Inferior parietal cortex (tissue), 1 donor: ENCODE data around the gene TAT.
"Not testable (repeated sequence)": the region's sequence is repeated elsewhere in the genome, so short reads cannot be mapped to it uniquely, and the experiment has no call there.

Experiments used
- DNase-seq: peaks from one replicate; pipeline ENCODE4 v3.0.0-alpha.2; 2016; ENCODE audit errors: extremely low spot score

The TAT gene

DNA sequence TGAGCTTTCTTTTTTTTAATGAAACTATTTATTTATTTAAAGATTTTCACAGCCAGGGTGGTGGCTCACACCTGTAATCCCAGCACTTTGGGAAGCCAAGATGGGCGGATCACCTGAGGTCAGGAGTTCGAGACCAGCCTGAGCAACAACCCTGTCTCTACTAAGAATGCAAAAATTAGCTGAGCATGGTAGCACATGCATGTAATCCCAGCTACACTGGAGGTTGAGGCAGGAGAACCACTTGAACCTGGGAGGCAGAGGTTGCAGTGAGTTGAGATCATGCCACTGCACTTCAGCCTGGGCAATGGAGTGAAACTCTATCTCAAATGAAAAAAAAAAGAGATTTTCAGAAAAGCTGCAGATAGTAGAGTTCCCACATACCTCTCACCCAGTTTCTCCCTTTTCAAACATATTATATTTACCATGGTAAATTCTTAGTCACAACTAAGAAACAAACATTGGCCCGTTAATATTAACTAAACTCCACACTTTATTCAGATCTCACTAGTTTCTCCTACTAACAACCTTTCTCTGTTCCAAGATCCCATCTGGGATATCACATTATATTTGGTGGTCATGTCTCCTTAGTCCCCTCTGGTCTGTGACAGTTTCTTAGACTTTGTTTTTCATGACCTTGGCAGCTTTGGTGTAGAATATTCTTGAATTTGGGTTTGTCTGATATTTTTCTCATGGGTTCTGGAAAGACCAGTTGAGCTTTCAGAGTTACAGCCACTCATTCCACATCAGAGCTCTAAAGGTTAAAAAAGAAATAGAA, 7.8 kb upstream of the TAT start:
- DNase-seq: no peak

DNA sequence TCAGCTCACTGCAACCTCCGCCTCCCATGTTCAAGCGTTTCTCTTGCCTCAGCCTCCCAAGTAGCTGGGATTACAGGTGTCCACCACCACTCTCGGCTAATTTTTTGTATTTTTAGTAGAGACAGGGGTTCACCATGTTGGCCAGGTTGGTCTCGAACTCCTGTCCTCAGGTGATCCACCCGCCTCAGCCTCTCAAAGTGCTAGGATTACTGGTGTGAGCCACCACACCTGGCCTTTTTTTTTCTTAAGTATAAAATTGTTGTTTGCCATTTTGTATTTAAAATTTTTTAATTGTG, 5.6 kb upstream of the TAT start:
- not testable (repeated sequence) for DNase-seq

- DNase-seq: no peak
These were observed 2.2 kb downstream of the TAT start for GRCh38 chr16:71574702-71575101.

GRCh38 chr16:71573387-71574094, 3.4 kb downstream of the TAT start:
- no peak for DNase-seq

DNA sequence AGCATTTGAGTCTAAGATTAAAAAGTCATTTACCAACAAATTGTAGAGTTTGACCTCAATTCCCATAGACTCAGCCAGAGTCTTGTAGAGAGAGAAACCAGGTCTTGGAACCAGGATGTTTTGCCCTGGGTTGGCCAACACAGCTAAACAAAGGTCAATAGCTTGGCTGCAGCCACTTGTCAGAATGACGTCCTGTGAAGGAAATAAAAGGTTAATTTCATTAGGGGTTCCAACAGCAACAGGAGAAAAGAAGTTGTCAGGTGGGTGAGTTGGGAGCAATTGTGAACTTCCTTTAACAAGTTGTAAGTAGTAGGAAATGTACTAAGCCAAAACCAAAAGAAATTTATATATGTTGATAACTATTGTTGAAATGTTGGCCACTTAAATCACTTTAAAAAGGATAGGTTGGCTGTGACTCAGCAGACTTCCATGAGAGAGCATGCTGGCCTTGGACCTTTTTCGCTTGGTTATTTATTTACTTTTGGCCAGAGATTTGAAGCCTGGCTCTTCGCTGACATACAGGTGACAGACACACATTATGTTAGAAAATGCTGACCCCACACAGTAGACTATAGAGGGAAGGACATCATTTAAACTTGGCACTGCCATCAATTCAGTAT, 4.3 kb downstream of the TAT start:
- no peak for DNase-seq

- no peak for DNase-seq
These were observed 6.7 kb downstream of the TAT start for GRCh38 chr16:71570144-71570543.

GRCh38 chr16:71569621-71570020, 7.3 kb downstream of the TAT start:
- no peak for DNase-seq

DNA sequence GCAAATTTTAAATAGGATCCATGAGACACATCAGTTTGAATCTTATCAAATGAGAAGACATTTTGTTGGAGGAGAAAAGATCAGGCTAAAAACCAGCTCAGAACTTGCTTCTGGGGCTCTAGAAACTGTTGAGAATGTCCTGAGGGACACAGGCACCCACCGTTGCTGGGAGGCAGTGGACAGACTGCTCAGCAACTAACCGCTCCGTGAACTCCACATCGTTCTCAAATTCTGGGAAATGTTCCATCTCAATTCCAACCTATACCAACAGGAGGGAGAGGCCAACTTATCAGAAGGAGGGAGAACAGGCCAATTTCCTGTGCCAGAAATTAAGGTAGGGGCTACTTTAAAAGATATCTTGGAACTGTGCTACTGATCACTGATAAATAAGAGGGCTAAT, 8.3 kb downstream of the TAT start:
- no peak for DNase-seq

GRCh38 chr16:71567931-71568330, 9.0 kb downstream of the TAT start:
- no peak for DNase-seq

- DNase-seq: no peak
These were observed 10.8 kb downstream of the TAT start for GRCh38 chr16:71565812-71566700.

DNA sequence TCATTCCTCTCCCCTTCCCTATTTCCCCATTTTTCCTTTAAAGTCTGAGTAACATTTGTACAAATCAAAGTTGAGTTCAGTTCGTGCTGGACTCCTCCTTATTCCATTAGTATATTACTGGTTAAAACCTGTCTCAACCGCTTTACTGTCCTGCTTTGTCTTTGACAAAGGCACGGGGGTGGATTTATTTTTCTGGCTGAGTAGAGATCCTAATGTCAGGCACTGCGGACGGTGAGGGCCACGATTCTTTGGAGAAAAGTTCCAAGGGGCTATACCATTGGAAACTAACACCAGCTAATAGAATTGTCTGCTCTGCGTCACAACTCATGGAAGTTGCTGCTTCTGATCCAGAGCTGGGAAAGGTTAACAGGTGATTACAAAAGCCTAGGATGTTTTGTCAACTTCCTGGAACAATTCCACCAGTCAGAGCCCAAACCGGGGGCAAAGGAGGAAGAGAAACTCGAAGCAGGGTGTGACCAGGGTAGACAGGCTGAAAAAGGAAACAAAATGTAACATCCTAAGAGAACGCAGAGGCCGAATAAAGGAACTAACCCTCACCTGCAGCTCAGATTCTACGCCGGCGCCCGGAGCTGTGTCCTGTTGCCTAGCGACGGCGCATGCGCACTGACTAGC, 12.4 kb downstream of the TAT start:
- no peak for DNase-seq

GRCh38 chr16:71562552-71562951, 14.3 kb downstream of the TAT start:
- no peak for DNase-seq

DNA sequence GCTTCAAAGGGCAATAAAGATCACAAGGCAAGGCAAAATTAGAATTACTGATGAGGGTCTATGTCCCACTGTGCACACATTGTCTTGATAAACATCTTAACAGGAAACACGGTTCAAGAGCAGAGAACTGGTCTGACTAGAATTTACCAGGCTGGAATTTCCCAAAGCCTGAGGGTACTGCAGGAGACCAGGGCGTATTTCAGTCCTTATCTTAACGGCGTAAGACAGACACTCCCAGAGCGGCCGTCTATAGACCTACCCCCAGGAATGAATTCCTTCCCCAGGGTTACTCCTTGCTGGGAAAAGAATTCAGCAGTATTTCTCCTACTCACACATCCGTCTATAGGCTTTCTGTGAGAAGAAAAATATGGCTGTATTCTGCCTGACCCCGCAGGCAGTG, 15.0 kb downstream of the TAT start:
- not testable (repeated sequence) for DNase-seq

GRCh38 chr16:71559855-71560254, 17.0 kb downstream of the TAT start:
- DNase-seq: no peak

GRCh38 chr16:71557954-71558582, 18.8 kb downstream of the TAT start:
- DNase-seq: no peak

DNA sequence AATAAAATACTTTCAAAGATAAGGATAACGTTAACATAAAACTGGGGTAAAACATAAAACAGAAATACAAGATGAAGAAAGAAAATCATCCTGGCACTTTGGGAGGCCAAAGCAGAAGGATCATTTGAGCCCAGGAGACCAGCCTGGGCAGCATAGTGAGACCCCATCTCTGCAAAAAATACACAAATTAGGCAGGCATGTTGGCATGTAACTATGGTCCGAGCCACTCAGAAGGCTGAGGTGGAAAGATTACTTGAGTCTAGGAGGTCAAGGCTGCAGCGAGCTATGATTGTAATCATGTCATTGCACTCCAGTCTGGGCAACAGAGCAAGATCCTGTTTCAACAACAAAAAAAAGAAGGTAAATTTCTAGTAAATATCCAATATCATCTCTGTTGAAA, 19.6 kb downstream of the TAT start:
- DNase-seq: no peak

GRCh38 chr16:71555230-71555891, 21.5 kb downstream of the TAT start:
- DNase-seq: no peak

DNA sequence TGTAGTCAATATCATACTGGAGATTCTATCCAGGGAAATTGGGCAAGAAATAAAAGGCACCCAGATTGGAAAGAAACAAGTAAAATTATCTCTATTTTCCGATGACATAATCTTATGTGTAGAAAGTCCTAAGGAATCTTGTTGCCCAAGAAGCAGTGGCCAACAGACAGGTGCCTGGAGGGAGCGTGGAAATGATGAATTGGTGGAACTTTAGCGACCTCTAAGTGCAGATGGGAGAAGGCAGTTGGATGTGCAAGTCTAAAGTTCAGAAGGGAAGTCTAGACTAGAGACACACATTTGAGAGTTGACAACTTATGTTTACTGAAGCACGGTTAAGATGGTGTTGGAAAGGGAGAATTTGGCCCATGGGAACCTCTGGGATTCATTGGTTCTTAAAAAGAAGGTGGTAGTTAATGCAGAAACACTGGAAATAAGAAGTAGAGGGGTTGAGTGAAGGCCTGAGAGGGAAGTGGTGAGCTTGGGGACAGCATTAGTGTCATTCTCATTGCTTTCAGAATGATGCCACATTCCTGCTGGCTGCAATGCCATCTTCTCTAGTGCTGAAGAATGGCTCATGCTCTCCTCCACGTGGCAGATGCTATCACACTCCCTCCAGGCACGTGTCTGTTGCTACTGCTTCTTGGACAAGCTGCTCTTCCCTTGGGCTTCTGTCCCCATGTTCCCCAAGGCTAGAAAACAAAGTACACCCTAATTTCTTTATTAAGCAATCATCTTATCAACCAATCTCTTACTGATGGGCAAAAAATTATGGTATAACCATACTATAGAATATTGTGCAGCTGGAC, 24.0 kb downstream of the TAT start:
- DNase-seq: no peak

GRCh38 chr16:71547168-71547567, 29.7 kb downstream of the TAT start:
- no peak for DNase-seq

DNA sequence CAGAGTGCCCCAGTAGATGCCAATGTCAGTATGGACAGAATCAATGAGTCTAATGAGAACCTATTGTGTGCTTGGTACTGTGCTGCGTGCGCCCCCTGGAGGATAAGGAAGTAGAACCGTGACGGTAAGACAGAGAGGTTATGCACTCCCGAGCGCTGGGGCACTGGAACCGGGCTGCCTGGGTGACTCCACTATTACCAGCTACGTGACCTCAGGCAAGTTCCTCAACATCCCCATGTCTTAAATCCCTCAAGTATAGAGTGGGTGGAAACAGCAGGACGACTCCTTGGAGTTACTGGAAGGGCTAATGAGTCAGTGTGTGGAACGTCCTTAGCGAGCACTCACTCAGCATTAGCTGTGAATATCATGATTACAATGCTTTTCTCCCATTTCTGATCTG, 34.5 kb downstream of the TAT start:
- no peak for DNase-seq
